Fibroblast of pulmonary artery (primary cell): ENCODE data around the gene TECPR1.

ENCODE experiments used
- DNase-seq: peaks from one replicate; pipeline ENCODE4 v3.0.0-alpha.2; 2010; ENCODE audit warnings: low read depth
- H3K4me3 ChIP-seq: replicated peaks from 2 replicates; pipeline ENCODE4 v1.5.1; 2011; ENCODE audit warnings: low read depth, mild to moderate bottlenecking, control low read depth, low read length, moderate library complexity
- TF ChIP-seq, protein P1 (sequence below): IDR thresholded peaks from 2 replicates; pipeline ENCODE4 v1.5.1; 2011; ENCODE audit warnings: mild to moderate bottlenecking, control low read depth, low read length, inconsistent platforms; ENCODE audit errors: missing control alignments

Gene TECPR1, protein sequence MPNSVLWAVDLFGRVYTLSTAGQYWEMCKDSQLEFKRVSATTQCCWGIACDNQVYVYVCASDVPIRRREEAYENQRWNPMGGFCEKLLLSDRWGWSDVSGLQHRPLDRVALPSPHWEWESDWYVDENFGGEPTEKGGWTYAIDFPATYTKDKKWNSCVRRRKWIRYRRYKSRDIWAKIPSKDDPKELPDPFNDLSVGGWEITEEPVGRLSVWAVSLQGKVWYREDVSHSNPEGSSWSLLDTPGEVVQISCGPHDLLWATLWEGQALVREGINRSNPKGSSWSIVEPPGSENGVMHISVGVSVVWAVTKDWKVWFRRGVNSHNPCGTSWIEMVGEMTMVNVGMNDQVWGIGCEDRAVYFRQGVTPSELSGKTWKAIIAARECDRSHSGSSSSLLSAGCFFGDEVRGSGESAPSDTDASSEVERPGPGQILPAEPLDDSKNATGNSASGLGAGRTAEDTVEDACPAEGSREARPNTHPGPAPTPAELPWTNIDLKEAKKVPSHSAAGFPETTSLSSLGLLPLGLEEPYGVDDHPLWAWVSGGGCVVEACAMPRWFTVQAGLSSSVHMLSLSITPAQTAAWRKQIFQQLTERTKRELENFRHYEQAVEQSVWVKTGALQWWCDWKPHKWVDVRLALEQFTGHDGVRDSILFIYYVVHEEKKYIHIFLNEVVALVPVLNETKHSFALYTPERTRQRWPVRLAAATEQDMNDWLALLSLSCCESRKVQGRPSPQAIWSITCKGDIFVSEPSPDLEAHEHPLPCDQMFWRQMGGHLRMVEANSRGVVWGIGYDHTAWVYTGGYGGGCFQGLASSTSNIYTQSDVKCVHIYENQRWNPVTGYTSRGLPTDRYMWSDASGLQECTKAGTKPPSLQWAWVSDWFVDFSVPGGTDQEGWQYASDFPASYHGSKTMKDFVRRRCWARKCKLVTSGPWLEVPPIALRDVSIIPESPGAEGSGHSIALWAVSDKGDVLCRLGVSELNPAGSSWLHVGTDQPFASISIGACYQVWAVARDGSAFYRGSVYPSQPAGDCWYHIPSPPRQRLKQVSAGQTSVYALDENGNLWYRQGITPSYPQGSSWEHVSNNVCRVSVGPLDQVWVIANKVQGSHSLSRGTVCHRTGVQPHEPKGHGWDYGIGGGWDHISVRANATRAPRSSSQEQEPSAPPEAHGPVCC

DNA sequence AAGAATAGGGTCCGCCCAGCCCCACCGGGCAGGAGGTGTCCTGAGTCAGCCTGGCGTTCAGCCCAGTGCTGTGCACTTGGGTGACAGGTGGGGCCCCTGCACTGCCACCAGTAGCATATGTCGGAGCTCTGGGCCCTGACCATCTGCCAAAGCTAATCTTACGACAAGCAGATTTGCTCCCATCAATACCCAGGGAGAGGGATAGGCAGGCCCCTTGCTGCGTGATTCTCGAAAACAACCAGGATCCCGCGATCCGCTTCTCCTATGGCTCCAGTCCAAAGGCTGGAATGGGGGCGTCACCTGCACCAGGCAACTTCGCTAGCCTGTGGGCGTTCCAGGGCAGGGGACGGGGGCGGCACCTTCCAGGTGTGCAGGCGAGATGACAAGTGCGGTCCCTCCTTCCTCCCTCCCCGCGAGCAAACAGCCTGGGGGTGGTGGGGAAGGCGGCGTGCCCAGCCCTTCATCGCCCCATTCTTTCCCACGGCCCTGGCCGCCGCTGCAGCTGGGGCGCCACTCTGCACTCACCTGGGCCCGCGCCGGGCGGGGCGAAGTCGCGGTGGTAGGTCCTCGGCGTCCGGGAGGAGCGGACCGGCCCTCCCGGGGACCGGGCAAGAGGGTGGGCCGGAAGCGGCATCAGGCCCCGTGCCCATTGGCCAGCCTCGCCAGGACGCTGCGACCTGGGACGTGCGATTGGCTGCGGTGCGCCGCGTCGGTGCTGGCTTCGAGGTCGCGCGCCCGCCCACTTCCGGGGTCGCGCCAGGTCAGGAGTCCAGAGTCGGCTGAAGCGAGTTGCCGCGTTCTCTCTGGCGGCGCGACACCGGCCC, at the start of gene TECPR1:
Gene TECPR1, minus strand, starts transcription at position 632 of the 824 bp plus-strand sequence. CDS start 6,086 bp downstream, outside the sequence.
- peak; percentile 91 for DNase-seq
- TF ChIP-seq, protein P1, sequence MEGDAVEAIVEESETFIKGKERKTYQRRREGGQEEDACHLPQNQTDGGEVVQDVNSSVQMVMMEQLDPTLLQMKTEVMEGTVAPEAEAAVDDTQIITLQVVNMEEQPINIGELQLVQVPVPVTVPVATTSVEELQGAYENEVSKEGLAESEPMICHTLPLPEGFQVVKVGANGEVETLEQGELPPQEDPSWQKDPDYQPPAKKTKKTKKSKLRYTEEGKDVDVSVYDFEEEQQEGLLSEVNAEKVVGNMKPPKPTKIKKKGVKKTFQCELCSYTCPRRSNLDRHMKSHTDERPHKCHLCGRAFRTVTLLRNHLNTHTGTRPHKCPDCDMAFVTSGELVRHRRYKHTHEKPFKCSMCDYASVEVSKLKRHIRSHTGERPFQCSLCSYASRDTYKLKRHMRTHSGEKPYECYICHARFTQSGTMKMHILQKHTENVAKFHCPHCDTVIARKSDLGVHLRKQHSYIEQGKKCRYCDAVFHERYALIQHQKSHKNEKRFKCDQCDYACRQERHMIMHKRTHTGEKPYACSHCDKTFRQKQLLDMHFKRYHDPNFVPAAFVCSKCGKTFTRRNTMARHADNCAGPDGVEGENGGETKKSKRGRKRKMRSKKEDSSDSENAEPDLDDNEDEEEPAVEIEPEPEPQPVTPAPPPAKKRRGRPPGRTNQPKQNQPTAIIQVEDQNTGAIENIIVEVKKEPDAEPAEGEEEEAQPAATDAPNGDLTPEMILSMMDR = no peak
- H3K4me3 ChIP-seq = peak within 1 kb of the TSS; percentile 90

DNA sequence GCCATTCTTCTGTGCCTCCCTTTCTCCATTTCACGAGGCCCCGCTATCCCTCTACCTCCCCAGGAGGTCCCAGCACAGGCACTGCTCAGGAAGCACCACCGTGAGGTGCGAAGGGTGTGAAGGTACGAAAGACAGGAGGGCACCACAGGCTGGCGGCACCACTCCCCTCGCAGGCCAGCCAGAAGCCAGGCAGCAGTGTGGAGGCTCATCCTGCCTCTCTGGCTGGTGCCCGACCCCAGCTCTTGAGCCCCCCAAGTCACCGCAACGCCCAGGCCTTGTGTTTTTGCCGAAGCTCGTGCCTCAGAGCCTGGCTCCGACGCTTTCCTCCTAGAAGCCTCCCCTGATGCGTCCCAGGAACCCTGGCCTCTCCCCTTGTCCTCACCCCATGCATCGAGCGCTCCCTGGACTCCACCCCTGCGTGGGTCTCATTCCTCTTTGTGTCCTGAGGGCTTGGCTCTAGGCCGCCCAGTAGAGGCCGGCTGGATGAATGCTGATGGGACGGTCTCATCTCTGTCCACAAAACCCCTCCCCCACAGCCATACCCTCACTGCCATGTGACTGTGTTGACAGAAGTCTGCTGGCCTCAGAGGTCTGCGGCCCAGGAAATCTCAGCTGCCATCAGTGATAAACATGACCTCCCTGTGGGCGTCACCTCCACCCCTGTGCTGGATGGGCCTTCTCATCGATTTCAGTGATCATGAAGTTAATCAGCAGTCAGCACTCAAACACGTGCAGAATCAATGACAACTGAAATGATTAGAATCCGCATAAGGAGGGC, 48.8 kb upstream of the TECPR1 start:
- TF ChIP-seq, protein P1 = no peak
- no peak for DNase-seq
- H3K4me3 ChIP-seq = no peak overlapping the region

DNA sequence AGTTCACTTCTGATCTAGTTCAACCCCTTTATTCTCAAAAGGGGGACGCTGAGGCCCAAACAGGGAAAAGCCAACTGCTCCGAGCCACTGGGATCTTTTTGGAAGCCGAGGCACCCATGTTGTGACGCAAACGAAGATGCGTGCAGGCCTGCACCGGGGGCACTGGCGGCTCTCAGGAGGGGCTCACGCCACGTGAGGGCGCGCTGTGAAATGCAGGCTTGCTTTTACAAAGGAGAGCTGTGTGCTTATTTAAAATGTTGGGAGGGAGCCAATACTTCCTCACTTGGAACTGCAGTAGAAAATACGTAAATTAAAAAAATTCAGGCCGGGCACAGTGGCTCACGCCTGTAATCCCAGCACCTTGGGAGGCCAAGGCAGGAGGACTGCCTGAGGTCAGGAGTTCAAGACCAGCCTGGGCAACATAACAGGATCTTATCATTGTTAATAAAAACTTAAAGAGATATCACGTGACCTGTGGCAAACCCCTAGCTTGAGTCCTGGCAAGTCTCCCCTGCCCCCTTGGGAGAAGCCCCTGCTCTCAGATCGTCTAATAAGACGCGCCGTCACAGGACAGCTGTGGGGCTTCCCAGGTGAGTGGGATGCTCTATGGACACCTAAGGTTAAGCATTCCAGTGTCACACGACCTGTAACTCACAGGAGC, 45.7 kb upstream of the TECPR1 start:
- TF ChIP-seq, protein P1 = no peak
- no peak overlapping the region for H3K4me3 ChIP-seq
- DNase-seq = no peak

DNA sequence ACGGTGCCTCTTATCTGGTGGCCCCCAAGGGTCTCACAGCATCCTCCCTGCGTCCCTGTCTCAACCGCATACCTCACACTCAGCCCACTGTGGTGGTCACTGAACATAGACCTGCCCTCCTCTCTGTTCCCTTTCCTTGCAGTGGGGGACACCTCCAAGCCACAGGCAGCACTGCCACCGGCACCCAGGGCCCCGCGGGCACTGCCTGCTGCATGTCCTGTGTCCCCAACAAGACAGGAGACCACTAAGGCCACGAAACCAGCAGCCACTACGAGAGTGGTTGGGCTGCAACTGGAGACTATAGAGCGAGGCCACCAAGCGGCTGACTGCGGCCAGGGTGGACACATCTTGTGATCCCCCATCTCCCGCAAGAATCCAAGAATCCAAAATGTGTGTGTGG, 44.8 kb upstream of the TECPR1 start:
- no peak overlapping the region for H3K4me3 ChIP-seq
- TF ChIP-seq, protein P1 = no peak
- no peak for DNase-seq

DNA sequence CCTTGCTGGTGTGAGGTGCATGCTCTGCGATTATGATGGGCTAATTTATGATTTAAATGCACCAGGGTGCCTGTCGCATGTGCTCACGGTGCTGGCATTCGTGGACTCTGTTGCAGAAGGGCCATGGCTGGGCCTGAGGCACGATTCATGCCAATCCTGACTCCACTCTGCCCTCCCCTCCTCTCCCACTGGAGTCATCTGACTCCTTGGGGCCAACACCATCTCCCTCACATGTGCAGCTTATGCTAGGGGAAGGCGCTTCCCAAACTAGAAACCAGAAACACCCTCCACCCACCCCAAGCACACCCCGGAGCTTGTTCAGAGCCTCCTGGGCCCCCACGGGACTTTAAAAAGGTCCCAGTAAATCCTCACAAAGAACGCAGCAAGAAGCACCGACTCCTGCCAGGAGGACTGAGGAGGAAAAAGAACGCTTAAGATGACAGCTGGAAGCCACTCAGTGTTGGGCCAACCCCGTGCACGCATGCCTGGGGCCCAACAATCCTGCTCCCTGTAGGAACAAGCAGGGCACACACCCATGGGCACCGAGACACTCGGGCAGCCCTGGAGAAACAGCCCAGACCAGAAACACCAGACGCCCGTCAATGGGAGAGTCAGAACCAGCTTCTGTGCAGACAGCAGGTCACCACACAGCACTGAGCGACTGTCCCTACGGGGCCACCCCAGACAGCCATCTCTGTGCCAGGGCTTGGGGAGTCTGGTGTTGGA, 43.6 kb upstream of the TECPR1 start:
- H3K4me3 ChIP-seq = no peak overlapping the region
- TF ChIP-seq, protein P1 = no peak
- no peak for DNase-seq
